Measurements from ENCODE around the gene KIAA0513. TPM values are rescaled to one million over a fixed set of nuclear protein-coding genes. Genes with fewer than 3 reads are reported as not detected.

The KIAA0513 gene
- total and polyA plus RNA-seq, 2 donors (not counting 1 experiment from before 2014, with no cell fraction given) = 11.7 to 22.3 TPM

- no peak overlapping the region for H2AFZ ChIP-seq (ENCODE audit: low read length)
- no peaks in the 10 kb centered on the region for H3K9me3 ChIP-seq (ENCODE audit: control insufficient read depth, insufficient read depth, low read depth, low read length)
- no peak overlapping the region for H3K4me3 ChIP-seq (replicated peaks in 1 of 4; ENCODE audit: control extremely low read depth in 1 of 4, insufficient read depth in 1 of 4, low read depth in 3 of 4, low read length in 4 of 4)
- DNase-seq (ENCODE audit: low read depth in 2 of 2) = peak in 1 of 2 donors; percentile 23
- TF ChIP-seq EZH2 (IDR thresholded peaks at IDR 0.05; ENCODE audit: low read length, missing control alignments) (no peak), CTCF (conservative IDR thresholded peaks at IDR 0.05 in 1 of 2, IDR thresholded peaks at IDR 0.05 in 1 of 2; ENCODE audit: low read depth in 1 of 2, low read length in 2 of 2) (no peak)
- no peaks in the 10 kb centered on the region for H3K27me3 ChIP-seq (ENCODE audit: control insufficient read depth, insufficient read depth, low read length)
- H4K20me1 ChIP-seq (ENCODE audit: control insufficient read depth, extremely low read depth, insufficient read depth, low read length) = no peaks in the 10 kb centered on the region
- no peak overlapping the region for H3K9ac ChIP-seq (ENCODE audit: insufficient read depth, low read length)
- no peaks in the 10 kb centered on the region for H3K36me3 ChIP-seq (ENCODE audit: control insufficient read depth, insufficient read depth, low read length)
- peaks cover 14% of the 10 kb centered on the region for H3K4me1 ChIP-seq (ENCODE audit: control insufficient read depth, extremely low read depth, insufficient read depth, low read length)
- peak overlapping the region; percentile 45 for H3K27ac ChIP-seq (ENCODE audit: insufficient read depth, low read length)
- peak overlapping the region; percentile 42 for H3K4me2 ChIP-seq (ENCODE audit: extremely low read depth, insufficient read depth, low read length)
- H3K79me2 ChIP-seq (ENCODE audit: control insufficient read depth, insufficient read depth, low read length) = no peaks in the 10 kb centered on the region
Measured at GRCh38 chr16:85126394-85126704, 98.8 kb downstream of the KIAA0513 start.

GRCh38 chr16:85126705-85127378 lies 99.2 kb downstream of the KIAA0513 start:
- peak overlapping the region; percentile 45 for H3K27ac ChIP-seq (ENCODE audit: insufficient read depth, low read length)

DNA sequence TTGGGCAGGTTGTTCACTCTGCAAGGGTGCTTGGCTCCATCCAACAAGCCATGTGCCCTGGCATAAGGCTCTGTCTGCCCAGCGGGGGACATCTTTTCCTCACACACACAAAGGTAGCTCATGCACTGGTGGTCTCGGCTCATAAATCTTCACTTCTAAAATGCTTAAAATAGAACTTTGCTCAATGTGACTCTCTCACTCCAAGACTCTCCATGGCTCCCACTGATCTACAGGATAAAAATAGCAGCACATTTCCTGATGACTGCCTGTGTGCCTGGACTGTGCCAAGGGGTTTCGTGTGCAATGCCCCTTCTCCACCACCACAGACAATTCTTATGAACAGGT lies 99.8 kb downstream of the KIAA0513 start:
- Histone ChIP-seq H3K4me2 (ENCODE audit: extremely low read depth, insufficient read depth, low read length) (no peak overlapping the region), H3K27ac (ENCODE audit: insufficient read depth, low read length) (no peak overlapping the region), H3K9me3 (ENCODE audit: control insufficient read depth, insufficient read depth, low read depth, low read length) (no peaks in the 10 kb centered on the region), H3K4me3 (replicated peaks in 1 of 4; ENCODE audit: control extremely low read depth in 1 of 4, insufficient read depth in 1 of 4, low read depth in 3 of 4, low read length in 4 of 4) (no peak overlapping the region), H3K4me1 (ENCODE audit: control insufficient read depth, extremely low read depth, insufficient read depth, low read length) (peaks cover 14% of the 10 kb centered on the region), H3K27me3 (ENCODE audit: control insufficient read depth, insufficient read depth, low read length) (no peaks in the 10 kb centered on the region), H3K36me3 (ENCODE audit: control insufficient read depth, insufficient read depth, low read length) (no peaks in the 10 kb centered on the region), H3K9ac (ENCODE audit: insufficient read depth, low read length) (no peak overlapping the region), H4K20me1 (ENCODE audit: control insufficient read depth, extremely low read depth, insufficient read depth, low read length) (no peaks in the 10 kb centered on the region), H3K79me2 (ENCODE audit: control insufficient read depth, insufficient read depth, low read length) (no peaks in the 10 kb centered on the region), H2AFZ (ENCODE audit: low read length) (no peak overlapping the region)
- TF ChIP-seq CTCF (conservative IDR thresholded peaks at IDR 0.05 in 1 of 2, IDR thresholded peaks at IDR 0.05 in 1 of 2; ENCODE audit: low read depth in 1 of 2, low read length in 2 of 2) = no peak
- TF ChIP-seq EZH2 (IDR thresholded peaks at IDR 0.05; ENCODE audit: low read length, missing control alignments) = no peak
- DNase-seq (ENCODE audit: low read depth in 2 of 2) = no peak

More at GRCh38 chr16:85126705-85127378, 99.2 kb downstream of the KIAA0513 start:
- H4K20me1 ChIP-seq (ENCODE audit: control insufficient read depth, extremely low read depth, insufficient read depth, low read length) = no peaks in the 10 kb centered on the region
- TF ChIP-seq CTCF (conservative IDR thresholded peaks at IDR 0.05 in 1 of 2, IDR thresholded peaks at IDR 0.05 in 1 of 2; ENCODE audit: low read depth in 1 of 2, low read length in 2 of 2) (no peak), EZH2 (IDR thresholded peaks at IDR 0.05; ENCODE audit: low read length, missing control alignments) (no peak)
- H3K4me3 ChIP-seq (replicated peaks in 1 of 4; ENCODE audit: control extremely low read depth in 1 of 4, insufficient read depth in 1 of 4, low read depth in 3 of 4, low read length in 4 of 4) = no peak overlapping the region
- H3K79me2 ChIP-seq (ENCODE audit: control insufficient read depth, insufficient read depth, low read length) = no peaks in the 10 kb centered on the region
- H3K36me3 ChIP-seq (ENCODE audit: control insufficient read depth, insufficient read depth, low read length) = no peaks in the 10 kb centered on the region
- no peaks in the 10 kb centered on the region for H3K27me3 ChIP-seq (ENCODE audit: control insufficient read depth, insufficient read depth, low read length)
- H3K4me2 ChIP-seq (ENCODE audit: extremely low read depth, insufficient read depth, low read length) = peak overlapping the region; percentile 42
- peak overlapping the region; percentile 20 for H3K9ac ChIP-seq (ENCODE audit: insufficient read depth, low read length)
- H3K4me1 ChIP-seq (ENCODE audit: control insufficient read depth, extremely low read depth, insufficient read depth, low read length) = peaks cover 14% of the 10 kb centered on the region
- H2AFZ ChIP-seq (ENCODE audit: low read length) = no peak overlapping the region
- no peaks in the 10 kb centered on the region for H3K9me3 ChIP-seq (ENCODE audit: control insufficient read depth, insufficient read depth, low read depth, low read length)
- peak; percentile 68 to 95 for DNase-seq (ENCODE audit: low read depth in 2 of 2)

Data from fibroblast of lung (primary cell).